Measurements from ENCODE around the gene KRT86. TPM values are rescaled to one million over a fixed set of nuclear protein-coding genes. Genes with fewer than 3 reads are reported as not detected.

KRT86 gene
- total and polyA plus RNA-seq, 2 of the 8 experiments (the other 6 are each of a cell fraction or from before 2014, with no cell fraction given) = 0.12 TPM; not detected in 1

DNA sequence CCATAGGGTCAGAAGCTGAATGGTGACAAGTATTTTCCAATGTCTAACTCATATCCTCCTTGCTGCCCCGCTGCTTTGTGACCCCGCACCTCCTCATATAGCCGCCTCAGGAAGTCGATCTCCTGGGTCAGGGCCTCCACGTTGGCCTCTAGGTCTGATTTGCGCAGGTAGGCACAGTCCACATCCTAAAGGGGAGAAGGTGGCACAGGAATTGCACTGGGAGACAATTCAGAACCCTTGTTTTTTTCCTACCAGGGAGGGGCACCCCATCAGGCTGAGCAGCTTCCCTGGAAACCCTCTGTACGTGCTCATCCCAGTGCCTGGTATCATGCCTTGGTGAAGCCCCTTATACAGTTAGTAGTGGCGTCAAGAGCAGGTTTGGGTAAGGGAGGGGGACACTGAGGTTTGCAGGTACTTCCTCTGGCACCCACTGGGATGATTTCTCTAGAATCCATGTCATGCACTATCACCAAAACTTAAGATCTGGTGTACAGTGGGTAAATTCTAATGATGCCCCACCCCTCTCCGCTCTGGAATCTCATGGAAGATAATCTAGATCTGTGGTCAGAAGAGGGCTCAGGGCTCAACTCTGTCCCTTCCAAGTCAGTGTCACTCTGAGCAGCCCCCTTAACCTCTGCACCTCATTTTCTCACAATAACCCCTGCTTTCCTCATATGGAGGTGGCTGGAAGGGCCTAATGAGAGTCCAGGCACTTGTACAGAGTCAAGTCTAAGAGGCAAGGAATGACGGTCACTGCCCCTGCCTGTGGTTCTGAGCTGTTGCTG is 20.1 kb upstream of the KRT86 start (continued):
- TF ChIP-seq EGR1 (IDR thresholded peaks at IDR 0.05; ENCODE audit: borderline replicate concordance, low read depth, low read length) (no peak), RFX5 (IDR thresholded peaks at IDR 0.05; ENCODE audit: borderline replicate concordance, low read depth, low read length) (no peak), BRCA1 (IDR thresholded peaks at IDR 0.05; ENCODE audit: low read depth, low read length) (no peak), FOSL1 (IDR thresholded peaks at IDR 0.05; ENCODE audit: insufficient read depth, low read depth, low read length) (no peak), GABPA (IDR thresholded peaks at IDR 0.05; ENCODE audit: borderline replicate concordance, insufficient read depth, low read length) (no peak), POLR2A (IDR thresholded peaks at IDR 0.05; ENCODE audit: control extremely low read depth in 1 of 2, low read depth in 2 of 2, low read length in 2 of 2) (no peak)
